Mucosa of gallbladder (tissue), 1 donor: Measurements from ENCODE around the gene MAGEF1. TPM values are rescaled to one million over a fixed set of nuclear protein-coding genes. Genes with fewer than 3 reads are reported as not detected.
"Not testable (repeated sequence)": the region's sequence is repeated elsewhere in the genome, so short reads cannot be mapped to it uniquely, and the experiment has no call there.

Source experiments
- DNase-seq: peaks from one replicate; pipeline ENCODE4 v3.0.0-alpha.2; 2020; ENCODE audit warnings: low spot score
- total RNA-seq: library from RNA; stranded (reverse); gene quantifications from one replicate; pipeline ENCODE4 v1.2.1, GENCODE V29; 2021
- donor health status: DM: no; HTN: no; CAD: no.

The MAGEF1 gene
- total RNA-seq, 1 donor from 2014 or later, result 43.3 TPM

DNA sequence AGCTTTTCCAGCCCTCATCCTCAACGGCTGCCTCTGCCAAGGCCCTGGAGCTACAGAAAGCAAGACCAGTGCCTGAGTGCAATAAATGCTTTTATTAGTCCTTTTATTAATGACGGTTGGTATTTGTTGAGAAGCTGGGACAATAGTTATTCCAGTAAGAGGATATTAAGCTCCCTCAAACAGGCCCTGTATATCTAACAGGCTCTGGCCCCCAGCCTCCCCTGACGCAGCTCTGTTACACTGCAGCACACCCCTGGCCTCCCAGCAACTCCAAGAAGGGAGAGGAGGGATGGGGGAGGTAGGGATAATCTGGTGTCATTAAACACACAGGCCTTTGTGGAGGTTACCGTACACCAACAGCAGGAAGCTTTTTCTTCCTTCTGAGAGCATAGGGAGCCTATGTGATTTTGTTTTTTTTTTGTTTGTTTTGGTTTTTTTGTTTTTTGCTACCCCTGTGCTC, 30.8 kb upstream of the MAGEF1 start:
- no peak for DNase-seq

DNA sequence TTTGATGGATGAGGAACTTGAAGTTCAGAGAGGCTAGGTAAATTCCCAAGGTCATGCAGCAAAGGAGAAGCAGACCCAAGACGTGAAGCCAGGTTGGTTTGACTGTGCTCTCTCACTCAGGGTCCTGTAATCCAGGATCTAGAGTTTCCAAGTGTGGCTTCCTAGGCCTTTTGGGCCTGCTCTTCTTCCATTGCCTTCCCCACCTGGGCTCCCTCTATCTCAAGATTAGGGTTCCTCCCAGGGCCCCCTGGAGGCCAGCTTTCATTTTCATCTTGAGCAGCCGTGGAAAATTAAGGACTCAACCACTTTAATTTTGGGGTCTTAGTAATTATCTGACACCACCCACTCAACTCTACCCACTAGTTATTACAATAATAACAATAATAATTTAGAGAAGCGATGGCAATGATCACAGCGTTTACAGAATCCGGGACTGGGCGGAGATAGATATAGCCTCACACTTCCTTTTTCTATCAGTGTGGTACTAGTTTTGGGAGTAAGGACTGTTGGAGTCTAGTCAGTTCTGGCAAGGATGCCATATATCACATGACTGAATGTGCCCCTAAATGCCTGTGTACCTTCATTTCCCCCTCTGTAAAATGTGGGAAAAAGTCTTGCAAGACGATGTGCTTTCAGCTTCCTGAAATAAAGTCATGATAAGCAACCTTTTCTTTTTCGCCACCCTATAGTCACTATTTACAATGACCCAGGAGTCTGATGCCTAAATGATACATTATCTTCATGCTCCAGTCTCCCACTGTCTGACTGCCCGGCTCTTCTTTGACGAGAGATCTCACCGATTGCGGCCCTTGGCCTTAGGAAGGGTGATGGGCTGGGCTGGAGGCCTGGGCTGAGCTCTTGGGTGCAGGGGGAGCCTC, 30.2 kb upstream of the MAGEF1 start:
- DNase-seq, result no peak

DNA sequence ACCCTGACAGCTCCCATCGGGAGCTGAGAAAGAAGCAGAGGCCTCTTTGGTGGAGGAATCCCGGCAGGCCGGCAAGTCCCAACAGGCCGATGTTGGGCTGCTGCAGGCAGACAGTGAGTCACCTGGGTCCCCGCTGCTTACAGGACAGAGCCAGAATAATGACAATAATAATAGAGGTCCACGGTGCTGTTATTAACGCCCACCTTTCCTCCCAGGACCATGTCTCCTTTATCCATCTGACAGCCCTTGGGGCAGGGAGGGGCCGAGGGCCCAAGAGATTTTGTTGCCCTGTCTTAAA, 29.3 kb upstream of the MAGEF1 start:
- DNase-seq, result no peak

DNA sequence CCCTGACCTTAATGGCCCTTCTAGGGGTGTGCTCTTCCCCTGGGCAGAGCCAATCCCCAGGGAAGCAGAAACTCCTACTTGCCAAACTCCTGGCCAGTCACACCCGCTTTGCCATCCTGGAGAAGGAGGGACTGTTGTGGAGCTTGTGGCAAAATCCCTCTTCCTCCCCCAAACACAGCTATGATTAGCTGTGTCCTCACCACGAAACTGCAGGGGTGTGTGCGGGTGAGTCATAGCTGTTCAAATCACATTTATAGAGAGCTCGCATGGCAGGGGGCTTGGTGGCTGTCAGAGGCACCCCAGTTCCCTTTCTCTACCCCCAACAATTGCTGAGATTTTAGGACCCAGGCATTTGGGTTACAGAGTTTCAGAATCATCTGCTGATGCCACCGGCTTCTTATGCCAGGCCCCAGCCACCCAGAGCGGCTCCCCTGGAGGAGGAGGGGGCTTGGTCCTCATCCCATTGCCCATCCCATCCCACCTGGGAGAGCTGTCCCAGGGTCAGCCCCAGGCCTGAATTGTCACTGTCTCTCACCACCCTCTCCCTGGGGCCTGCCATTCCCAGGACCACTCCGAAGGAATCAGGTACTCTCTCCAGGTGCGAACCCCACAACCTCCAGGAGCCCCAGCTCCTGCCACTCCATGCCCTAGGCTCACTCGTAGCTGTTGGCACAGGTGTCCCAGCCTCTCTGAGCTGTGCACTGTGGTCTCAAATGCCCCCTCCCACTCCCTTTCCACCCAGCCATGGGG, 28.8 kb upstream of the MAGEF1 start:
- no peak for DNase-seq

DNA sequence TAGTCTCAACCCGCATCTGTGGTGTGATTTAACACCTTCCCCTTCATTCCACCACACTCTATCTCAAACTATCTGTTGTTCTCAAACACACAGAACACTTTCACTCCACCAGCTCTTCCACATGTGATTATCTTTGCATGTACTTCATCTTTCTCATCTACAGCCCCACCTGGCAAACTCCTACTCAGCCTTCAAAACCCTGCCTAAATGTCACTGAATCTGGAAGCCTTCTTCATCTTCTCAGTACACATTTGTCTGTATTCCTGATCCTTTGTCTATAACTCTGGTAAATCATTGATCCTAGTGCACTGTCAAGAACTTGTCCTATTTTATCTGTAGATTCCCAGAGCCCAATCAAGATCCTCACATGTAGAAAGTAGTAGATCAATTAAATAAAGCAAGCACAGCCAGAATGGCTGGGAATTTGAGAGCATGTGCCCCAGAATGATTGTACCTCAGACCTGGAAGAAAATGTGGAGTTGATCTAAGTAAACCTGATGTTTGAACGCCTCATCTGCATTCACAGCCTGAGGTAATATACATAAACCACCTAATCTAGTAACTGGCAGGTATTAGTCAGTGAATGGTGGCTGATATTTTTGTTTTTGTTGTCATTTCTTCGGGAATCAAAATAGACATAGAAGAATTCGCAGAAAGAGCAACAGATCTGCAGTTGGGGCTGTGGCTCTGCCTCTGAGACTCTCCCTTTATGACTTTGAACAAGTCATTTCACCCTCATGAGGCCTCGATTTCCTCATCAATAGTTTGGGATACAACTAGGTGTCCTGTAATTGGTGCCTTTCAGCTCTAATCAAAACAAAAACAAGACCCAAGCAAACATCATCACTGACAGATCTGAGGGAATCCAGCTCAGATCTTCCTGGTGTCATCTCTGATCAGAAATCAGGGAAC, 28.0 kb upstream of the MAGEF1 start:
- no peak for DNase-seq

DNA sequence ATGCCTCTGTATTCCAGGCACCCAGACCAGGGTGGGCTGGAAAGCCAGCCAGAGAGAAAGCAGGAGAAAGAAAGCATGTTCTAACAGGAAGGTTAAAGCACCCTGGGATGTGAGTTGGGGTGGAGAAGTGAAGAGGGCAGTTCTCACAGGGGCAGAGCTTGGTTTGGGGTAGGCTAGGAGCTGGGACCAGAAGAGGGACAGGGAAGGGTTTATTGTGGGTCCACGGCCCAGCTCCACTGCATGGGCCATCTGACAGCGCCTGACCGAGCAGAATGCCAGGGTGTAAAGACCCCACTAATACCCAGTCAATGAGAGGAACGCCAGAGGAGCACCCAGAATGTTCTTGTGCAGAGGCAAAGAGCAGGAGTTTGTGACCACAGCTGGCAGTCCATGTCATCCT, 27.1 kb upstream of the MAGEF1 start:
- no peak for DNase-seq

DNA sequence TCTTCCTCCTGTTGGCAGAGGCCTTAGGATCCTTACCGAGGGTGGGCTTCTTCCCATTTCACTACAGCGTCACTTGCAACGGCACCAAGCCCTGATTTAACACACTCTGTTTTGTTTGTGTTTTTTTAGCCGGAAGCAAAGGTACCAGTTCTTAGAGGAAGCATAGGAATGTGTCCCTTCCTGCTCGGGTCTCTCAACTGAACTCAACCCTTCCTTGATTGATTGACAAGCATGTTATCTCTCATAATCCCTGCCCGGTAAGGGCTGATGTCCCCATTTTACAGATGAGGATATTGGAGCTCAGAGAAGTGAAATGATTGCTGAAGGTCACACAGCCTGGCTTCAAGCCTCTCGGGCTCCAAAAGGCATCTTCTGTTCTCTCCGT, 26.6 kb upstream of the MAGEF1 start:
- DNase-seq, result no peak

DNA sequence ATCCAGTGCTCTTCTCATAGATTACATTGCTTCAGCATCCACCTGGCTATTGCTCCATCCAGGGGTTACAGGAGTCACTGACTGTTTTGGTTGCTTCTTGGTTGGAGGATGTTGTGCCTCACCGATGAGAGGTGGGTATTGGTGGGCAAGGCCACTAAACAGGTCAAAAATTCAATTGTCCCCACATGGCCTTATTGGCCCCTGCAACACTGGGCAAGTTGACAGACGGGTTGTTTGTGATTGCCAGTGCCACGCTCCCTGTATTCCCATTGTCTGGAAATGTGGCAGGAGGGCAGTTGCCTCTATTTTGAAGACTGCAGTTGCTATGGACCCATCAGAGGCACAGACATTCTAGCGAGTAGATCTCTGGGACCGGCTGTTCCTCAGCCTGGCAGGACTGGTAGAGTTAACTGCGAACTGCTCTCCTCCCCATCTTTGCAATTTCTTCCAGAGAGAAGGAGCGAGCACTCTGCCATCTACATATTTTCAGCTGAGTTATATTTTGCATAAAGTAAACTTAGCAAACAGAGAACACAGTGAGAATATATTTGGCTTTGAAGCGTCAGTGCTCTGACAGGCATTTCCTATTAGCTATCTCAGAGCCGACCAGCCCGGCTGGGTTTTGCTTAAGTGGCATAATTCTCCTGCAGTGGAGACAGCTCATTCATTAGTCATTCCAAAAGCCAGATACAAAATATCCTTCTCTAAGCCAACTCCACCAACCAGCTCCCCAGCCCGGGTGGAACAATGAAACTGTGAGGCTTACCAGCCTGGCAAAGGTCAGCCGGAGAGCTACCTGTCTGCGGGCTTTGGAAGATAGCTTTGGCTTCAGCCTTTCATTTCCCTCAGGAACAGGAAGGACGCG, 26.0 kb upstream of the MAGEF1 start:
- DNase-seq, result peak; percentile 32

DNA sequence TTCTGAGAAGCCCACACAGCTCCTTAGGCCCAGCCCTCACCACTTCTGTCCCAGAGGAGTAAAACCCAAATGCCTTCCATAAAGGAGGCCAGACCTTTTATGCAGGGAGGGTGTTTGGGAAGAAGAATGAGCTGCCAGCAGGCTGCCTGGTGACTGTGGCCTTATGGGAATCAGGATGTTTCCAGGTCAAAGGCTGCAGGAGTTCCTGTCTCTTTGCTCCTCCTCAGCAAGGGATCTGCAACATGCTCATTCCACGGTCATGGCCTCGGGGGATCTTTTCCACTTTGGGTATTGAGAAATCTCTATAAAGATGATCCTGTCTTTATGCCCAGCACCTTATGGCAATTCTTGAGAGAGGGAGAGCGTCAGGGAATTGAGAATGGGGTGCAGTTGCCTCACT, 25.2 kb upstream of the MAGEF1 start:
- DNase-seq, result no peak

DNA sequence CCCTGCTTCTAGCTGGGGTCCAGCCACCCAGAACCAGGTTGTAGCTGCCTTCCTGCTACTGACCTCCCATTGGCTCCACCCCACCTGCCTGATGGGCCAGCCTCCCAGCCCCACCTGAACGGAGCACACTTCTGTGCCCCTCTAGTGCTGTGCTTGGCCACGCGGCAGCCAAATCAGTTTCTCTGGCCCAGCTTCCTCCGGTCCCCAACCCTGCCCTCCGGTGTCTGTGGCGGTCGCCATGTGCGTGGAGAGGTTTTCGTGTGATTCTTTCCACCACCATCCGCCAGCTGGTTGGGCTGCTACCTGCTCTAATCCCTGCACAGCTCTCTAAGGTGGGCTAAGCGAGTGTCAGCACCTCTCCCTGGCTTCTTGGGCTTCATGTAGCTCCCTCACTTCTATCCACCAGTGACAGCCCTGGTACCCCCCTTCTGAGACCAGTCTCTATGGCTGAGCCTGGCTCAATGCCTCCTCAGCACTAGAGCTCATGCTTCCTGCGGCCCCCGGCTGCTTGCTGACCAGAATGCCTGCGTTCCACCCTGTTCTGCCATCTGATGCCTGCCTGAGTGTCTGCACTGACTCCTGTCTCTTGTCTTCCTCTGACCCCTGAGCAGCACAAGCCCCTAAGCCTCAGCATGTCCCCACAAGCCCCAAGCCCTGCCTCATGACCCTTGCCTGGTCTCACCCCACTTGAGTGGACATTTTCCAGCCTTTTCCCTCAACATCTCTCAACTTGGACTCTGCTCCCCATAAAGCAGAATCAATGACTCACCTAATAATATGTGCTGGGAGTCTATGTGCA, 23.2 kb upstream of the MAGEF1 start:
- DNase-seq, result no peak

DNA sequence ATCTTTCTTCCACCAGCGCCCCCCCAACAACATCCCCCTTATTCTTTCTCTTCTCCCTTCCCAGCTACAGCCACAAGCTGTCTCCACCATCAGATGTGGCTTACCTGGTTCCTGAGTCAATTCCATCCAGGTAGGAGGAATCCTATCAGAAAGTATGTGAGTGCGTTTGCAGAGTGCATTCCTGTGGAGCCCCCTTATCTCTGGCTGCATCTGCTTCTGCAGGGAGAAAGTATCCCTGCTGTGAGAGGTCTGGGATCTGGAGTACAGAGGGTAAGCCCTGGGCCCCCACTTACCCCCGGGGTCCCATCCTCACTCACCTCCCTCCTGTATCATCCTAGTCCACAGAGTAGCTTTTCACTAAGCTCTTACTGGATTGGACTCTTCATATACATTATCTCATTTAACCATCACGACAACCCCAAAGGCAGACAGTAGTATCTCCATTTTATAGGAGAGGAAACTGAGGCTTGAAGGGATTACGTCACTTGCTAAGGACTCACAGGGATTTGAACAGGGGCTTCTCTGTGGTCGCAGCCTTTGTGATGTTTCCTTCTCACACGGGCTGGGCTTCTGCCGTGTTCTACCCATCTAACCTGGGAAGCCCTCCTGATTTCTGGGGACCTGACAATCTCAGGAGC, 22.2 kb upstream of the MAGEF1 start:
- DNase-seq, result no peak

DNA sequence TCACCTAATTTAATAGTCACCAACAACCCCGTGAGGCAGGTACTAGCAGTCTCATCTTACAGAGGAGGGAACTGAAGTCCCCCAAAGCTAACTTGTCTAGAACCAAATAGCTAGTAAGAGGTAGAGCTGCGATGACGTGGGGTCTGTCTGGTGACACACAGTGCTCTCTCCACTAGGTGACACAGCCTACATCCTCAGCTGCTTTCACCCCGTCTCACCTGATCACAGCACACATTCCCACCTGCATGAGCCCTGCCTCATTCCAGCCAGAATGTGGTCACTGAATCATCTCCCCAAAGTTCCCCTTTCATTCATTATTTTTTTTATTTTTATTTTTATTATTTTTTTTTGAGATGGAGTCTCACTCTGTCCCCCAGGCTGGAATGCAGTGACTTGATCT, 21.3 kb upstream of the MAGEF1 start:
- DNase-seq, result no peak

DNA sequence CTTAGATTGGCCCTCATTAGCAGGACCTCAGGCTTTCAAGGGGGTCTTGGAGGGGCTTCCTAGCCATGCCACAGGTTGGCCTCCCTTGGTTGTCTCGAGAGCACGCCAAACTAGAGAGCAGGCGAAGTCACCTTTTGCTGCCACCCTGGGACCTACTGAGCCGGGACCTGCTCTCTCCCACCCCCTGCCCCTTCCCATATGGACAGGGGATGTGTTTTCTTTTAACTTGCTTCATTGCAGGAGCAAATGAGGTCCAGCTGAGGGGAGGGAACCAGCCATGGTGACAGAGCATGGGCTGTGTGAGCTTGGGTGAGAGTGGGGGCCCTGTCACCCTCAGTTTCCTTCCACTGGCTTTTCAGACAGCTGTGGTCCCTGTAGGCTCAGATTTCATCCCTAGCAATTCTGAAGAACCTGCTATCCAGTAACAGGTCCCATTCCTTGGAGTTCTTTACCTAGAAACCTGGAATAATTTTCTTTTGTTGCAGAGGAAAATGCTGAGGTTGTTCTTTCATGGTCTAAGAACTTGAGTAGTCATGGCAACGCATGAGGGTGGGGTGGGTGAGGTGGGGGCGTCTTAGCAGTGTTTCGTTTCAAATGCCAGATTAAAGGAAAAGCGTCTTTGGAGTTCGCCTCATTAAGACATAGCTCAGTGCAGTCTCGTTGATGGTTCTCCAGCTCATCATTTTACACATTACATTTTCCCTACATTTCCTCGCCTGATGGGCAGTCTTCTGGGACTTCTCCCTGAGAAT, 20.1 kb upstream of the MAGEF1 start:
- no peak for DNase-seq

DNA sequence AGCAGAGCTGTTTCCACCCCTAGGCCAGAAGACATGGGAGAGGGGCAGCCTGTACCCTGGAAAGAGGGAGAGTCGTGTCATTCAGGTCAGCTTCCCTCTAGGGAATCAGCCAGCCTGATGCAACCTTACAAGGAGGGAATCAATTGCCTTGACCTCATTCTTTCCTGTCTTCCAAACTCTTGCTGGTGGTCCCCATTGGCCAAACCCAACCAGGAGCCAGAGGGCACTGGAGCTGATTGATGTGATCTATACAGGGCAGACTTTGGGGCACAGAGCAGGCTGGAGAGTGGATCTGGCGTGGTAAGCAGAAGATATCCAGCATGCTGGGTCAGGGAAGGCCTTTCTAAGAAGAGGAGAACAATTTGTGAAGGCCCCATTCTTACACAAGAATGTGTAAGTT, 19.1 kb upstream of the MAGEF1 start:
- DNase-seq, result no peak

DNA sequence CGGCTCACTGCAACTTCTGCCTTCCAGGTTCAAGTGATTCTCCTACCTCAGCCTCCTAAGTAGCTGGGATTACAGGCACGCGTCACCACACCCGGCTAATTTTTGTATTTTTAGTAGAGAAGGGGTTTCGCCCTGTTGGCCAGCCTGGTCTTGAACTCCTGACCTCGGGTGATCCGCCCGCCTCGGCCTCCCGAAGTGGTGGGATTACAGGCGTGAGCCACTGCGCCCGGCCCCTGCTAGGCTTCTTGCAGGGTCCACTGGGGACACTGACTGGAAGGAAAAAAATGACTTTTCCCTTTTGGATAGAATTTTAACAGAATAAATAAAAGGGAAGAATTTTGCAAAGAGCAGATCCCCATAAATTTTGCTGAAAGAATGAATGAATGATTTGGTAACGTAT, 17.3 kb upstream of the MAGEF1 start:
- DNase-seq, result not testable (repeated sequence)

DNA sequence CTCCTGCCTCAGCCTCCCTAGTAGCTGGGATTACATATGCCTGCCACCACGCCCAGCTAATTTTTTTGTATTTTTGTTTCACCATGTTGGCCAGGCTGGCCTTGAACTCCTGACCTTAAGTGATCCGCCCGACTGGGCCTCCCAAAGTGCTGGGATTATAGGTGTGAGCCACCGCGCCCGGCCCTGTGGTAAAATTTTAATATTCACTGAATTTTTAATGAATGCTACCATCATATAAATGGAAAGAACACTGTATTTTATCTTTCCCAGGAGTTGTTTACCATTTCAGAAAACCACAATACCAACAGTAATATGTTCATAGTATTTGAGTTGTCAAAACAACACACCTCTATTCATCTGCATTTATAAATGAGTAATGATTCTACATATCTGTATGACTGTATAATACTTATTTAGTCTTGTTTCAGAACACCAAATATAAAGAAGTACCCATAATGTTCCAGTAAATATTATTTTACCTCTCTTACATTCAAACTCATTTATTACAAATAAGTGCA, 16.2 kb upstream of the MAGEF1 start:
- no peak for DNase-seq

DNA sequence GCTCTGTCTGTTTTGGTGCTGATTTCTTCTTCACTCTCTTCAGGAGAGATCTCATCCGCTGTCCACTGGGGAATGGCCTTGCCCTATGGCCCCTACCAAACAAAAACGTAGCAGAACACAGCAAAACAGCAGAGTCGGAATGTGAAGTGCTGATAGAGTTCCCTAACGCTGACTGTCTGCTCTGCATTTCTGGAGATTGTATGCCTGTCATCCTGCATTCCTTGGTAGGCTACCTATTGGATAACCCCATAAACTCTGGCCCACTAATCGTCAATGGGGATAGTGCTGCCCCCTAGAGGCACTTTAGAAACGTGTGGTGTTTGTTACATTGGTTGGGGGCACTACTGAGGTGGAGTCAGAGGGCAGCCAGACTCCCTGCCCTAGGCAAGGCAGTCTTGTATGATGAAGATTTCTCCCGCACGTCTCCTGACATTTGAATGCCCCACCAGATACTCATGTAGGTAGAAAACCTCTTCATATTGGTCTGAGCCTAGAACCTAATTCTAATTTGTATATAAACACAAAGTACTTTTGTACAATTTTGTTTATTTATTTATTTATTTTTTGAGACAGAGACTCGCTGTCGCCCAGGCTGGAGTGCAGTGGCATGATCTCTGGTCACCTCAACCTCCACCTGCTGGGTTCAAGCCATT, 15.6 kb upstream of the MAGEF1 start:
- peak; percentile 67 for DNase-seq

DNA sequence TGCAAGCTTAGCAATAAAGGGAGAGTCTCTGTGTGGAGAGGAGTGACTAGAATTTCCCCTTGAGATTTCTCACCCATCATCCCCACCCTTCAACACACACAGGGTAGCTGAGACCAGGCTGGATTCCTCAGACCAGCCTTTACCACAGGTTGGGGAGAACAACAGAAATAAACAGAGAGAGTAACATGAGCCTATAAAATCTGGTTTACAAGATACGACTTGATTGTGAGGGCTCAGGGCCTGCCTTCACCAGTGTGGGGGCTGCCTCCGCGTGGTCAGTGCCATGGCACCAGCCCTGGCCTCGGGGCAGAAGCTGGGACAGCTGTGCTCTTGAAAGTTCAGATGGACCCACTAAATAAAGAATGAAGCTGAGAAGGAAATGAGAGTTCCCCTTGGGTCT, 14.6 kb upstream of the MAGEF1 start:
- DNase-seq, result no peak
